DMS53 (cell line): ENCODE data around the gene TM4SF5.

Experiments
- DNase-seq: peaks from one replicate; lab custom pipeline; 2025; lab: John Stamatoyannopoulos, UW

The TM4SF5 gene

GRCh38 chr17:4747847-4748246 lies 23.8 kb upstream of the TM4SF5 start:
- DNase-seq = no peak

GRCh38 chr17:4748686-4749085 lies 23.0 kb upstream of the TM4SF5 start:
- no peak for DNase-seq

DNA sequence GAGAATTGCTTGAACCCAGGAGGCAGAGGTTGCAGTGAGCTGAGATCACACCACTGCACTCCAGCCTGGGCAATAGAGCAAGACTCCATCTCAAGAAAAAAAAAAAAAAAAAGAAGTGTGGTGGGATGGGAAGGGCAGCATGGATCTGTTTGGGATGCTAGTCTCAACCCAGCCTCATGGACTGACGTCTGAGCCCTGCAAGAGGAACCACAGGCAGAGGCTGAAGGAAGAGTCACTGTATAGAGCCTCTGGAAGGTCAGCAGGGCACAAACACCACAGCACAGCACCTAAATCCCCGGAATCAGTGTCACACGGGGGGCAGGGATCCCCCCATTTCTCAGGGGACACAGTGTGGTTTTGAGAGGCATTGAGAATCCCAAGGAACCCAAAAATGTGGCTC lies 21.1 kb upstream of the TM4SF5 start:
- no peak for DNase-seq

GRCh38 chr17:4751932-4752331 lies 19.8 kb upstream of the TM4SF5 start:
- no peak for DNase-seq

DNA sequence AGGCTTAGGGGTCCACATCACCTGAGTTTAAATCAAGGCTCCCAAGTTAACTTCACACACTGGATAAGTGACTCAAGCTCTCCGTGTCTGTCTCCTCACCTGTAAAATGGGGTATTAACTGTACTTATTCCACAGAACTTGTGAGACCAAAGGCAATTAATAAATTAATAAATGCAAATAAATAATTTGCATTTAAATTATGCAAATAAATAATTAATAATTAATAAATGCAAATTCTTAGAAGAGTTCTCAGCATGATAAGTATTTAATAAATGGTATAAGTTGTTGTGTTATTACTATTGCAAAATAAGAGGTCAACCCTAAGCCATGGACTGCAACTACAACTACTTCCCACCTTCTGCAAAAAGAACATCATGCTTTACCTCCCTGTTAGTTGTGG lies 18.3 kb upstream of the TM4SF5 start:
- no peak for DNase-seq

DNA sequence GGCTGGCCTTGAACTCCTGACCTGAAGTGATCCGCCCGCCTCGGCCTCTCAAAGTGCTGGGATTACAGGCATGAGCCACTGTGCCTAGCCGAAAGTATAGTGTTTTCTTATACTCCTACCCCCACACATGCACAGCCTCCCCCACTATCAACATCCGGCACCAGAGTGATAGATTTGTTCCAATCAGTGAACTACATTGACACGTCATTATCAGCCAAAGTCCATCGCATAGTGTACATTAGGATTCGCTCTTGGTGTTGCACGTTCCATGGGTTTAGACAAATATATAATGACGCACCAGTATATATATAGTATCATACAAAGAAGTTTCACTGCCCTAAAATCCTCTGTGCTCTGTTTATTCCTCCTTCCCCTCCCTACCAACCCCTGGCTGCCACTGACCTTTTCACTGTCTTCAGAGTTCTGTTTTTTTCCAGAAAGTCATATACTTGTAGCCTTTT lies 11.9 kb upstream of the TM4SF5 start:
- DNase-seq = no peak

DNA sequence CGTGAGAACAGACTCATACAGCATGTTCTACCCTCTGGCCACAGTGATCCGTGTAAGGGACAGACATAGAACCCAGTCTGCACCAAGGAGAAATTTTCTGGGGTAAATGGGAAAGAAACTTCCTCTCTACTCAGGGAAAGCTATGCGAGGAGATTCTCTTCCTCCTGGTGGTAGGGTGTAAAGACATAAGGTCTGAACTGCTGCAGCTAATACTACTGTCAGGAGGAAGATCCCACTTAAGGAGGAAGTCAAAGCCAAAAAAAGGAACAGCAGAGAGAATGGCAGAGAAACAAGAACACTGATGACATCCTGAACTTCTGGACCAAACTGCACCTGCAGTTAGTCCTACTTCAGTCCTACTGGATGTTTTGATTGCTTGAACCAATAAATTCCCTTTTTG lies 7.1 kb upstream of the TM4SF5 start:
- DNase-seq = no peak

DNA sequence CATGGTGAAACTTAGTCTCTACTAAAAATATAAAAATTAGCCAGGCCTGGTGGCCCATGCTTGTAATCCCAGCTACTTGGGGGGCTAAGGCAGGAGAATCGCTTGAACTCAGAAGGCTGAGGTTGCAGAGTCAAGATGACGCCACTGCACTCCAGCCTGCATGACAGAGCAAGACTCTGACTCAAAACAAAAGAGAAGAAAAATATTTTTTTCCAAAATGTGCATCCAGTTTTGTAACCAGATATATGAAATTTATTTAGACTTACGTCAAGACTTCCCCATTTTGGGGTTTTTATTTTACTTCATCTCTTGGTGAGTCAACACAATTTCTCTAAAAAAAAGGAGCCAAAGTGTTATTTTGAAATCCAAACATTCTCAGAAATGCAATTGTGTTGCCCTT lies 5.5 kb upstream of the TM4SF5 start:
- DNase-seq = no peak

- no peak for DNase-seq
Observed at GRCh38 chr17:4766723-4767122, 5.0 kb upstream of the TM4SF5 start.

GRCh38 chr17:4768298-4768697 lies 3.4 kb upstream of the TM4SF5 start:
- DNase-seq = no peak

DNA sequence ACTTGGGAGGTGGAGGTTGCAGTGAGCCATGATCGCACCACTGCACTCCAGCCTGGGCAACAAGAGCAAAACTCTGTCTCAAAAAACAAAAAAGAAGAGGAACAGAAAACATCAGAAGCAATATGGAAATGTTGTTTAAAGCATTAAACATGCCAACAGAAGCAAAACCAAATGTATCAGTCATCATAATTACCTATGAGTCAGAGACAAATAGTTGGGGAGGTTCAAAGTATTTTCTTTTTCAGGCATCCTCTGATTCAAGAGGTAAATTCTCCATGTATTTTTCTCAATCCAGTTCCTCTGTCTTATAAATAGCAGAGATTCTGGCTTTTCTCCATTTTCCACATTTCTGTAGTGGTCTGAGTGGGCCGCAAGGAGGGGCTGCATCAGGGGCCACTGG lies 2.1 kb upstream of the TM4SF5 start:
- no peak for DNase-seq

DNA sequence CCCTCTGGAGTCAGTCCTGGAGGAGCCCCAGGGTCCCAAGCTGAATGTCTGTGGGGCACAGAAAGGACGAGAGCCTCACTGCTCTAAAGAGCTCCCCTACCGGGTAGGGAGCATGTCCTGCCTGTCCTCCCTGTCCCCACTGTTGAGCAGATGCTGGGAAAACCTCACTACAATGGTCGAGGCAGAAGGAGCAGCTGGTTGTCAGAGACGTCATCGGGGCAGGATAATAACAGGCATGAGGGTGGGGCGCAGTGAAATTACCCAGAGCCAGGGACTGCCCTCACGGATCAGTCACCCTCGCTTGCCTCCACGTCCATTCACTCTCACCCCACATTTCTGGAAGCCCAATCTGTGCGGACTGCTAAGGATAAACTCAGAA lies 538 bp downstream of the TM4SF5 start:
- no peak for DNase-seq

DNA sequence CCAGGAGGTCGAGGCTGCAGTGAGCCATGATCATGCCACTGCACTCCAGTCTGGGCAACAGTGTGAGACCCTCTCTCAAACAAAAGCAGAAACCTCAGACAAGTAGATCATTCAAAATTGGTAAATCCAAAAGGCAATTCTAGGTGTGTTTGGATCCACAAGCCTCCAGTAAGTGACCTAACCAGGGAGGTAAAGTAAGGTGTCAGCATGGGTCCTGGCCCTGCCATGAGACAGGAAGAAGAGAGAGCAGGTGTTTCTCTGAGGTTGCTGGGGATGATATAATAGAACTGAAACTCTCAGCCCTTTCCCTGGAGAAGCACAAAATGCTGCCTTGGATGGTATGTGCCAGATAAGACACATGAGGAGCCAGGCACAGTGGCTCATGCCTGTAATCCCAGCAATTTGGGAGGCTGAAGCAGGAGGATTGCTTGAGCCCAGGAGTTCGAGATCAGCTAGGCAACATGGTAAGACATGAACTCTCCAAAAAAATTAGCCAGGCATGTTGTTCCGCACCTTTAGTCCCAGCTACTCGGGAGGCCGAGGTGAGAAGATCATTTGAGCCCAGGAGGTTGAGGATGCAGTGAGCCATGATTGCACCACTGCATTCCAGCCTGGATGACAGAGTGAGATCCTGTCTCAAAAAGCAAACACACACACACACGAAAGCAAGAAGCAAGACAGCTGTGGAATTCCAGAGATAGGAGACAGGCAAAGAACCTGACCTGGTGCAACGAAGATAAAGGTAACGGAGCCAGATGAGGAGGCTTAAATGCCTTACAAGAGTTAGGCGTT lies 6.5 kb downstream of the TM4SF5 start:
- DNase-seq = no peak

DNA sequence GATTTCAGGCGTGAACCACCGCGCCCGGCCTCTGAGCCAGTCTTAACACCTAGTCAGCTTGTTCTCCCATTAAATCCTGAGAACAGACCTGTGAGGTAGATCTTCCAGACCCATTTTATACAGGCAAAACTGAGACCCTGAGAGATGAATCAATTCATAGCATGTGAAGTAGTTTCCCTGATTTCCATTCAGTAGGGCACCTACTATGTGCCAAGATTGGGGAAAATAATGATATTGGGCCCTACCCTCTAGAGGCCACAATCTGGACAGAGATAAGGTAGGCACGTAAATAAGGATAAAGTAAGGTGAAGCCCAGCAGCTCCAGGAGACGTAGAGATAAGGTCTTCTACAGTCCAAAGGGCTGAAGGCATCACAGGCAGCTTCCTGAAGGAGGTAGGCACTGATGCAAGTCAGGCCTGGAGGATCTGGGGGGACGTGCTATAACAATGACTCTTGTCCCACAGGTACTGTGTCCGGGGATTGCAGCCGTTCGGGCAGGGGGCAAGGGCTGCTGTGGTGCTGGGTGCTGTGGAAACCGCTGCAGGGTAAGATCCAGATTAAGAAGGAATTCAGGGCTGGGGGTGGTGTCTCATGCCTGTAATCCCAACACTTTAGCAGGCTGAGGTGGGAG lies 8.8 kb downstream of the TM4SF5 start:
- DNase-seq = no peak

DNA sequence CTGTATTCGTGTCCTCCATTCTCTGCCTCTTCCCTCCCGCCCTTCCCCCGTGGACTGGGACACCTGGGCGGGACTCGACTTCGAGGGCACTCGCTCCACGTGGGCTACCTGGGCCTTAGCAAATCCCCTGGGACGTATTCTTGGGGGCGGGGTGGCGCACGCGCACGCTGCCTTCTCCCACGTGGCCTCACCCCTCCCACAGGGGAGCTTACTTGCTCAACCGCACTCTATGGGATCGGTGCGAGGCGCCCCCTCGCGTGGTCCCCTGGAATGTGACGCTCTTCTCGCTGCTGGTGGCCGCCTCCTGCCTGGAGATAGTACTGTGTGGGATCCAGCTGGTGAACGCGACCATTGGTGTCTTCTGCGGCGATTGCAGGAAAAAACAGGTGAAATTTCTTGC lies 11.0 kb downstream of the TM4SF5 start:
- DNase-seq = no peak

DNA sequence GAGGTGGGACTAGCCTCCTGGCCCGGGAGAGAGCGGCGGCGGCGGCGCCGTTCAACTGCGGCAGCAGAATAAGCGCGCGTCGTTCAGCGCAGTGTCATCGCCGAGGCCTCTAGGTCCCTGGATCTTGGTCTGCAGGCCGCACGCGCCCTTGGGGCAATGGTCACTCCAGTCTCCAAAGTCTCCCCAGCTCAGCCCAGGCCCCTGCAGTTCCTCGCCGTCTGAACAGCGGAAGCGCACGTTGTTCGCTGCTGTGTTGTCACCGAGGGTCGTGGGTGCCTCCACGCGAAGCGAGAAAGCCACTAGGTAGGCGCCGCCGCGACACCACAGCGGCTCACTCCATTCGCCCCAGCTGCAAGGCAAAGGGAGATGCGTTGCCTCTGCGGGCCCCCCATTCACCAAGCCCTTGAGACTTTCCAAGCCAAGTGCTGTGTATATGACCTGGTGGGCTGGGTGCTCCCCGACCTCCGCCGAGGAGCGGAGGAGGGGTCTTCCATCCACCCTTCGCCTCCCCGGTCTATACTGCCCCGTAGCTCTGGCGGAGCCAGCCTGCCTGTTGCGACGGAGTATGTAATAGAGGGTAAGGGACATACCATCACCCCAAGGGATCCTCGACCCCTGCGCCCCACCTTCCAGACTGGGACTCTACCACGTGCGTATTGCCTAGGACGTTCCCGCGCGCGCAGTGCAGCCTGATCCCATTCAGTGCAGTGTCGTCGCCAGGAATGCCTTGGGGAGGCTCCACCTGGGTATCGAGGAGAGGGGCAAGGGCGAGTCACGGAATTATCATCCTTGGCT lies 13.8 kb downstream of the TM4SF5 start:
- DNase-seq = peak; percentile 43

DNA sequence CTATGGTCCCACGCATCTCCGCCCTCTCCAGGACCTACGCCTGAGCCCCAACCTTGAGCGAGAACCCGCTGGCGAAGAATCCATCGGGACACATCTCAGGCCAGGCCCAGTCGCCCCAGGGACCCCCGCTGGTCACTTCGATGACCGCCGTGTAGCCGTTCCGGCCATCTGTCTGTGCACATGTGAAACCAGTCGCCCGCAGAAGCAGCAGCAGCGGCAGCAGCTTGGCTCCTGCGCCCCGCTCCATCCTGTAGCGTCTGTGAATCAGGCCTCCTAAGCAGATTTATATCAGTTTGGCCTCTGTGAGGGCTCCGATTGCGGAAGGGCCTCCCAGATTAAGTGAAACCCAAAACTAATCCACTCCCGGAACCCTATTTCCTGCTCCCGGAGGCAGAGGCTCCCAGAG lies 14.4 kb downstream of the TM4SF5 start, which contains the start of gene VMO1:
VMO1 (minus strand) TSS at position 259 of the 406 bp plus-strand sequence; CDS start at position 247, 12 bp downstream.
- peak; percentile 45 for DNase-seq

GRCh38 chr17:4786516-4786915 lies 14.8 kb downstream of the TM4SF5 start:
- no peak for DNase-seq

- DNase-seq = no peak
Observed at GRCh38 chr17:4788159-4788806, 16.6 kb downstream of the TM4SF5 start.

- peak; percentile 57 for DNase-seq
Observed at GRCh38 chr17:4788807-4789700, 17.4 kb downstream of the TM4SF5 start, which contains the start of gene GLTPD2. GLTPD2 (plus strand) TSS chr17:4788964; CDS start chr17:4789012, 48 bp downstream.

- DNase-seq = no peak
Observed at GRCh38 chr17:4789701-4789950, 17.9 kb downstream of the TM4SF5 start.
